Stimulated activated CD8-positive, alpha-beta memory T cell treated with anti-CD3 and anti-CD28 coated beads, Interleukin-15, amount 100 ng/mL, for 4 hours (primary cell): ENCODE measurements around the gene HIPK3.
"Not testable (repeated sequence)": the region's sequence is repeated elsewhere in the genome, so short reads cannot be mapped to it uniquely, and the experiment has no call there.

ENCODE experiments used
- DNase-seq, 2 donors: peaks; one replicate each; pipeline ENCODE4 v3.0.0-alpha.2; 2020; ENCODE audit warnings: low read depth in 2 of 2

Gene HIPK3

GRCh38 chr11:33258631-33259205 is 1.5 kb downstream of the HIPK3 start:
- no peak for DNase-seq

- no peak for DNase-seq
Observed at GRCh38 chr11:33259869-33260268, 2.7 kb downstream of the HIPK3 start.

- DNase-seq: not testable (repeated sequence)
Observed at GRCh38 chr11:33261350-33261749, 4.2 kb downstream of the HIPK3 start.

GRCh38 chr11:33262011-33262645 is 4.9 kb downstream of the HIPK3 start:
- DNase-seq: no peak

GRCh38 chr11:33263549-33263948 is 6.4 kb downstream of the HIPK3 start:
- DNase-seq: no peak

GRCh38 chr11:33264926-33265325 is 7.7 kb downstream of the HIPK3 start:
- DNase-seq: no peak

- no peak for DNase-seq
Observed at GRCh38 chr11:33266393-33267215, 9.4 kb downstream of the HIPK3 start.

GRCh38 chr11:33268945-33269540 is 11.9 kb downstream of the HIPK3 start:
- no peak for DNase-seq

GRCh38 chr11:33269822-33270221 is 12.6 kb downstream of the HIPK3 start:
- DNase-seq: no peak

- no peak for DNase-seq
Observed at GRCh38 chr11:33271059-33271458, 13.9 kb downstream of the HIPK3 start.

- no peak for DNase-seq
Observed at GRCh38 chr11:33272338-33273107, 15.3 kb downstream of the HIPK3 start.

GRCh38 chr11:33273656-33274055 is 16.5 kb downstream of the HIPK3 start:
- no peak for DNase-seq

- DNase-seq: no peak
Observed at GRCh38 chr11:33280411-33280810, 23.2 kb downstream of the HIPK3 start.

GRCh38 chr11:33281758-33282157 is 24.6 kb downstream of the HIPK3 start:
- no peak for DNase-seq

- no peak for DNase-seq
Observed at GRCh38 chr11:33284818-33285217, 27.6 kb downstream of the HIPK3 start.

- no peak for DNase-seq
Observed at GRCh38 chr11:33290319-33290718, 33.1 kb downstream of the HIPK3 start.

- no peak for DNase-seq
Observed at GRCh38 chr11:33291004-33291777, 34.0 kb downstream of the HIPK3 start.

GRCh38 chr11:33292311-33292710 is 35.1 kb downstream of the HIPK3 start:
- no peak for DNase-seq

GRCh38 chr11:33294224-33294623 is 37.0 kb downstream of the HIPK3 start:
- no peak for DNase-seq

GRCh38 chr11:33294797-33295196 is 37.6 kb downstream of the HIPK3 start:
- no peak for DNase-seq

- no peak for DNase-seq
Observed at GRCh38 chr11:33296695-33297094, 39.5 kb downstream of the HIPK3 start.
